Activated naive CD4-positive, alpha-beta T cell treated with Interleukin-2 at 50 U/mL for 16 hours (primary cell): ENCODE data around the gene RGMA.

Source experiments
- DNase-seq: peaks from one replicate; pipeline ENCODE4 v3.0.0-alpha.2; 2020

The RGMA gene

DNA sequence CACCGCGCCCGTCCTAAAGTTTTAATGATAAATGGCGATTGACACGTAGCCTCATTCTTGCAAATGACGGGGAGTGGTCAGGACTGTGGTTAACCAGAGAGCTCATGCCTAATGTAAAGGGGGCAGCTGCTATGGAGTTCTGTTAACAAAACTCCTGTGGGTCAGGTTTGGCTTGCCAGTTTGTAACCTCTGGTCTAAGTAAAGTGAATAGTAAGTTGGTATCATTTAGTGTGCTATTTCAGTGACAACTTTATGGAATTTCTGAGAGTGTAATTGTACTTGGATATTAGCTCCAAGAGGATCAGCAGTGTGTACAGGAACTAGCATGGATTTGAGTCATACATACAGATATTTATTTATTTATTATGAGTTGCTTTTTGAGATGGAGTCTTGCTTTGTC, 87.9 kb downstream of the RGMA start:
- DNase-seq: no peak

DNA sequence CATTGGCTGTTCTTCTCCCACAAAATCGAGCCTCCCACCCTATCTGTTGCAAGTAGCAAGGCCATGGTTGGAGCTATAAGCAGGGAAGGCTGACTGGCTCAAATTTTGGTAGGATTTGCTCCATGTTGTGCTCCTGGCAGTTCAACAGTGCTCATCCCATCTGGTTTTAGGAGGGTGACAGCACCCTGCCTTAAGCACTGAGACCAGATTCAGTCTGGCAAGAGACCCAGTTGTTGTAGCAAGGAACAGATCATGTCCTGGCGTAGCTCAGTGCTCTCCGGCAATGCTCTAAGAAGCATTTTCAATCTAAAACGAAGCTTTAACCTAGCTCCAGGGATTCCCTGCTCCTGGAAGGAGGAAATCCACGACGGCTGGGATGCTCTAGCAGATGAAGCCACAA, 91.2 kb downstream of the RGMA start:
- DNase-seq: no peak

DNA sequence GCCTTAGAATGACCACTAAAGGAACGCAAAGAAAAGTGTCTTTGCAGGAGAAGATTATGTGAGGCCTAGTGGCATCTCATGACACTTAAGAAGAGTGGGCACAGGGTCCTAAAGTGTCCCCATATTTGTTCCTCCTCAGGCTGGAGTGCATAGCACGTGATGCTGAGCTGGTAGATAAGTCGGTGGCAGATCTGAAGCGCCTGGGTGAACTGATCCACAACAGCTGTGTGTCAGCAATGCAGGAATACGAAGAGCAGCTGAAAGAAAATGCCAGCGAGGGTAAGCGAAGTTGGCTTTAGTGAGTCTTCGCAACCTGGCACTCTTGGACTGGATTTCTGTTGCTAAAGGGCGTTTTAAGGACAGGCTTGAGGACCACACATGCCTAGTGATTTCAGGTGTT, 96.3 kb downstream of the RGMA start:
- DNase-seq: no peak

DNA sequence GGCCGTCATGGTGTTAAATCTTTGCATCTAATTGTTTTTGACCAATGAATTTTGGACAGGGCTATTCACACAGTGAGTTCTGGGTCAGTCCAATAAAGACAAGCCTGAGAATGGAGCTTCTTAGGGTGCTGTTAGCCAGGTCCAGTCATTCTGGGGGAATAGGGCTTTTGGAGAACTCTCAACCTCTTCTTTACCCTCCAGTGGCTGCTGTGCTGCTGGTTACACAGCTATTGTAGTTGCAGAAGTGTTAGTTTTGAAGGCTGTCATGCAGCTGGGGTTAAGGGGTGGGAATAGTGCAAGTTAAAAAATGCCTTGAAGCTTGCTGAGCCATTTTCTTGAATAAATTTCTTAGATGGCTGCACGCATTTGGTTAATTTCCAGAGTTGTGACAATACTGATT, 99.0 kb downstream of the RGMA start:
- no peak for DNase-seq

DNA sequence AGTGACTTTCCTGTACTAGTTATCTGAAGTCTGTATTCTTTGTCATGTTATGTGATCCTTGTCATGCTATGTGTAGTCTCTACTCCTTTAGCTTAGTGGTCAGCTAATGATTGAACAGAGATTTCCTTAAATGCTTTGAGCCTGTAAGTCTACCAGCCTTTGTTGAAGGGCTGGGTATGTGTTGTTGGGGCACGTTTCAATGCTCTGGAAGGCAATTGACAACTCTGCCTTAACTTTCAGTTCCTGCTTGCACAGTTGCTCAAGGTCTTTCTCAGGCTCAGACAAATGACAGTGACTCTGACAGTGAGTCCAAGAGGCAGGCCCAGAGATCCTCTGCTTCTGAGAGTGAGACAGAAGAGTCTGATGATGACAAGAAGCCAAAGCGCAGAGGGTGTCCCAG, 99.5 kb downstream of the RGMA start:
- no peak for DNase-seq
